ENCODE data around the gene ELAVL2.

ELAVL2 gene

DNA sequence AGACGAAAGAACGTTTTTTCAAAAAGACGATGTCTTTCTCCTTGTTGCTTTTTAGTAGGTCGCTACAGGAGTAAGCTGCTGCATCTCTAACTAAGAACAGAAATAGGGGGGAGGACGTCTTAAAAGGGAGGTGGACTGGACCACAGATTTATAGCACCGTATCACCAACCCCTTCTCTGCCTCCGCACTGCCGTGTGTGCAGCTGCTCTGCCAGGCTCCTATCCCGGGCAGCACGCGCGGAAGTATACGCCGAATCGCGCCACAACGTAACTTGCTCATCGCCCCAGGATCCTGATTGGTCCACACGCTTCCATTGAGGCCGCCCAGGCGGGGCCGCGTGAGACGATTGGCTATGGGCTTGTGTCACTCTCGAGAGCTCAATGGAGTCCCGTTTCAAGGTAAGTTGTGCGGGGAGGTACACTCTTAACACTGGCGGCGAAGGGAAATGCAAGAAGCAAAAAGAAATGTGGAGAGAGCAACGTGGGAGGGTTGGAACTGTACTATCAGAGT is at the start of gene ELAVL2:
Gene ELAVL2, minus strand, starts transcription at position 121 of the 510 bp plus-strand sequence. CDS start 64,006 bp downstream, outside the sequence.
- peak; percentile 92 for DNase-seq

DNA sequence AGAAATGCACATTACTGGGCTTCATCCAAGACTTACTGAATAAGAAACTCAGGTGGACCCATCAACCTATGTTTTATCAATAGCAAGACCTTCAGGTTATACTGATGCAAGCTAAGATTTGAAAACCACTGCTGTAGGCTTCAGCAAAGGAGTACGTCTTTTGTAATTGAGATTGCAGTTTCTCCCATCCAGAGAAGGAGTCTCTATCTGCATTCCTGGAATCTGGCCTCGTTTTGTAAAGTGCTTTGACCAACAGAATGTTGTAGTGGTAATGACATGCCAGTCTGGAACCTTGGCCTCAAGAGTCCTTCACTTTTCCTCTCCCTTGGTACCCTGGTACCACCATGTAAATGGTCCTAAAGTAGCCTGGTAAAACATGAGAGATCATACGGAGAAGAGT is 32.2 kb upstream of the ELAVL2 start:
- DNase-seq = no peak

DNA sequence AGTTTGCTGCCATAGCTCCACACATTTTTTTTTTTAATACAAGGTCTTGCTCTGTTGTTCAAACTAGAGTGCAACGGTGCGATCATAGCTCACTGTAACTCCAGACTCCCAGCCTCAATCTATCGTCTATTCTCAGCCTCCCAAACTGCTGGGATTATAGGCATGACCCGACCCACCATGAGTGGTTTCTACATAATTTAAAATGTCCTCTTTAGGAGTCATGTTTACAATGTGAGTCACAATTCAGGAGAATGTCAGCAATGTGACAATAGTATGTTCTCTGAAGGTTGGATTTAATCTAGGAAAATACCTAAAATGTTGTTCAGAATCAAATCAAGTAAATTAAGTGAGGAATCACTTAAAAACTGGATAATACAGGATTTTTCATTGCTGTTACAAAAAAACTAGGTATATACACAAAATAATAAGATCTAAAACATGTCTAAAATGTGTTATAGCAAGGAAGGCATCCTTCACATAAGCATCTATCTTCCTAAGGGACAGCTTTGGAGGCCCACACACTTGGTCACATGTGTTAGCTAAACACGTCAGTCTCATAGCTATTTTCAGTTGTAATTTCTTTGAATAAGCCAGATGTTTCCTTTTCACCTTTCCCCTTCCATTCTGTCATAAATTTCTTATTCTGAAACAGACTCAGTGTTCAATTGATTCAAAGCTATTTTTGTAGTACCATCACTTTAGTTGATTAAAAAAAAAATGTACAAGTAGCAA is 30.0 kb upstream of the ELAVL2 start:
- no peak for DNase-seq

GRCh38 chr9:23850690-23851629 is 24.9 kb upstream of the ELAVL2 start:
- no peak for DNase-seq

- DNase-seq = peak; percentile 9
These were observed 24.2 kb upstream of the ELAVL2 start for GRCh38 chr9:23850242-23850689.

- no peak for DNase-seq
These were observed 23.5 kb upstream of the ELAVL2 start for GRCh38 chr9:23849379-23850035.

GRCh38 chr9:23842565-23843129 is 16.6 kb upstream of the ELAVL2 start:
- no peak for DNase-seq

DNA sequence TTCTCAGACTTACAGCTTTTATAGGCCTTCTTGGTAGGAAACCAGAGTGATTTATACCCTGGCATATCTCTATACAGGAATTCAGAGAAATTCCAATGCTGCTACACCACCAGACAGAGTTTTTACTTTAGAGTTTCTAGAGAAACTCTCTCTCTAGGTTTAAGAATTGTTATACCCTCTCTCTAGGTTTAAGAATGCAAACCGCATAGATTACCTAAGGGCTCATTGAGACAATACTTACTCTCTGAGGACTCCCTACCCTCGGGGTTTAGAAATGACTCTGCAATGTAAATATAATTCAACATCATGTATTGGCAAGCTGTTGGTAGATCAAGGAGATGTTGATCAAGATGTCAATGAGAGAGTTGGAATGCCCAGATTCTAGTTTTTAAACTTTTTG is 15.3 kb upstream of the ELAVL2 start:
- no peak for DNase-seq

GRCh38 chr9:23837038-23837437 is 11.0 kb upstream of the ELAVL2 start:
- DNase-seq = no peak

DNA sequence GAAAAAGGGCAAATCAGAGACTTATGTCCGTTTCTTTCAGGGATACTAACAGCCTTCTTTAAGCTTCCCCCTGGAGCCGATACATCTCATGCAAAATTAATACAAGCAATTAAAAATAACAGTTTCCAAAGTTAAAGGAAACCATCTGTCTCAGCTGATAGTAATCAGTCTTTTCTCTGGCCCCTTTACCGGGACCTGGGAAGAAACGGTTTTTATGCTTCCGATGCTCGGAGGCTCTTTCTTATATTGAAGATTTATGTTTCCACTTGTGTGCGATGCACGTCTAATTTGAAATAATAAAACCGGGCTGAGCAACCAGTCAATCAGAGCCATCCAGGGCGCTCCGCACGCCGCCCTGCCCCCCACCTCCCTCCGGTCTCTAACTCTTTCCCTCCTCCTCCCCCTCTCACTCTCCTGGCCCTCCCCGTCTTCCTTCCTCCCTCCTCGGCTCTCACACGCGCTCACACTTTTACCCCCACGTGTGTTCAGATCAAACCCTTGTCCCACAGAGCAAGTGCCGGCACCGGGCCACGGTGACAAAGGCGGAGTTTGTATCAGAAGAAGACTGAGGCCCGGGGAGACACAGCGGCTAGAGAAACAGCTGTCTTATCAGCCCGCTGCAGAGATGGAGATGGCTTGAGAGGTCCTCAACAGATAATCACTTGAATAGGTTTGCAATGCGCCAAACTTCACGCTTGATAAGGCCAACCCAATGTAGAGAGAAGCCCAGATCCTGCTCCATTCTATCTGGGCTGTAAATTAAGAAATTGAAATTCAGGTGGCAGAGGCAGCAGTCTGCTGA is 5.1 kb upstream of the ELAVL2 start:
- no peak for DNase-seq

DNA sequence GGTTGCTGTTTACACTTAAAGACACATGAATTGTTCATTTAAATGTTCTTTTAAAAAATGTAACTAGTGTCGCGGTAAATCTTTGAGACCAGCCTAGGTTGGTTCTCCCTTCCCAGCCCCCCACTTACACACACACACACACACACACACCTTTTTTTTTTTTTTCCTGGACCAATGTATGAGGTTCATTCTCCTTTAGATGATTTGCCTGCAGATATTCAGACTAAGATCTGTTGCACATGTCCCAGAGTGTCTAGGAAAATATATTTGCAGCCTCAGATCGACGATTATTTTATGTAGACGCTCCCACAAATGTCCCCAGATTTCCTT is 4.4 kb upstream of the ELAVL2 start:
- no peak for DNase-seq

DNA sequence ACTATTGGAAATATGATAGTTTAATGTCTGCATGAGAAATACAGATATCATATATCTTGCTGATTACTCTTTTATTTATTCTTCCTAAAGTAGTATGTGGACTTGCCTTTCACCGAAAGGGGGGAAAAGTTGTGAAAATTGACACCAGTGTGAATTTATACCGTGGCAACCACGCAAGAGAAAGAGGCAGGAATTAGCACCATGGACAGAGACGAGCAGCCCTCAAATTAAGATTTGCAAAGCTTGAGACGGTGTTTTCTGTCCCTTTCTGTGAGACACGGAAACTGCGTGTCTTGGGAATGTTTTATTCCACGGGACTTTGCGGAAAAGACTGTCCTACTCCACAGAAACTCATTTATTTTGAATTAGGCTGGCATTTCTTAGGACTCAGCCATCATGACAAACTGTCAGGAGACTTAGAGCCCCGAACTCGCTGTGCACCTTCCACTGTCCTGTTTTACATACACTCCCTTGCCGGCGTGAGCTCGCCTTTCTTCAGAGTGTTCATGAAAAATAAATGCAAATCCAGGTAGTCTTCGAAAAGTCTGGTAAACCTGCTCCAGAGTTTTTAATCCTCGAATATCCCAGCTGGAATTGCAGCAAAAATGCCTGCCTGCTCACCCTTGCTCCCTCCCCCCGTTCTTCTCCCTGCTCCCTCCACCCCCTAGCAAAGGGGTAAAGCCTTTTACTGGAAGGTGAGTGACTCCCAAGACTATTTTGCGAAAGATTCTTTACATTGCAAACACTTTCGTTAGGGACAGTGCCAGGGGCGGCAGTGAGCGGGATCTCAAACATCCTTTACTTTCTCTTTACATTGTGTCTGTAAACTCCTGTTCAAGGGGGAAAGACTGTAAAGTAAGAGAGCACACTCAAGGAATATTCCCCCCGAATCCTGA is 3.8 kb upstream of the ELAVL2 start:
- DNase-seq = peak; percentile 31

GRCh38 chr9:23825700-23826099 is 340 bp downstream of the ELAVL2 start:
- peak; percentile 7 for DNase-seq

DNA sequence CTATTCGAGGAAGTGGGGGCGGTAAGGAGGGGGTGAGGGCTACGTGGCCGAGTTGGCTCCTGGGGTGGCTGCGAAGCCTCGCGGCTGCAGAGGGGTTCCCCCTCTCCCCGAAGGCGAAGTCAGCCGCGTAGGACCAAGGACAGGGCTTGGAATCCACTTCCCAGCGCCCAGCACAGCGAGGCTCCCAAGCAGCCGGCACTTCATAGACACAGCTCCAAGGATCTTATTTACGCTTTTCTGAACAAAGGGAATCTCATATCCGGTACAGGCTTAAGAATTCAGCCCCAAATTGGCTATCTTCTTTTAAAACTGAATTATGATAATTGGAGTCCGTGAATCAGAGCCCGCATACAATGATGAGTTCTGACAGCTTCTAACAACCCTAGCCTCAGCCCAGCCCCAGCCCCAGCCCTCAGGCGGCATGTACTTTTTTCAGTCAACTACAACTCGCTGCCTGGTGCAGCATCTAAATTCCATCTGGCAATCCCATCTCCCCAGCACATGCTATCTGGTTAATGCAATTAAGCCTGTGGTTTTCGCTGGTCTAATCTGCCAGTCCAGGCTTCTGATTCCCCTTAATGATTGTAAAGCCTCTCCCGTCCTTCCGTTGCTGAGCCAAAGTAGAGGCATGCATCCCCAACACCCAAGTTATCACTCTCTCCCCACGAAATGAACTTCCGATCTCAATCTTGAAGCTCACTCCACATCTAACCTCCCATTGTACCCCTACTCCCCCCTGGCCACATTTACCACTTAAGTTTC is 1.0 kb downstream of the ELAVL2 start:
- DNase-seq = peak; percentile 3

DNA sequence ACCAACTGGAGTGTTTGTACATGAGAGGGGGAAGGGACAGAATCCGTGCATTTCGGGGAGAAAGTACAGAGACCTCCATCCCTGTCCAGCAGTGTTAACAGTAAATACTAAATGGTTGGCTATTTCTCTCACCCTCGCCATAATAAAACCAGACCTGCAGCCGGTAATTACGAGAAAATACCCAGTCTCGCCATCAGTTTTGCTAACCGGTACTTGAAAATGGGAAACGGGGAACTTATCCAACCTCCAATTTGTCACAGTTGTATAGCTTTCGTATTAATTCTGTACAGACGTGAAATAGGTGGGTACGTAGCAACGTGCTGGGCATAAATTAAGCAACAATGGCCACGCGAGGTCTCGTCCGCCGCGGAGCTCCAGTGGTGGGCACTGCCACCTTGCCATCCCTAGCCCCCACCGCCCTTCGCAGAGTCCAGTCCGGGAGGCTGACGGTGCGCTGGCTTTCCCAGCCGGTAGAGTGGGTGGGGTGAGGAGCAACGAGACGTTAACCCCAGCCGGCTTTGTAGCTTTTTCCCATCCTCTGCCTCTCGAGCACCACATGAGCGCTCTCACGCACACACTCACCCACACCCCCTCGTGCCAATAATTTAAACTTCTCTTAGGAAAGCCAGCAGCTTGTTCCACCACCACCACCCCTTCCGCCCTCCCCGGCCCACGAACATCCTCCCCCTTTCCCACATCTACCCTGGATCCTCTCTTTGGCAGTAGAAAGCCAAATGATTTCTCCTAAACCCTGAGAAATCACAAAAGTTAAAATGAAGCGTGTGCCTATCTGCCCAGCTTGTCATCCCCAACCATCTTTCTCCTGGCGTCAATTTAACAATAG is 1.8 kb downstream of the ELAVL2 start:
- no peak for DNase-seq

DNA sequence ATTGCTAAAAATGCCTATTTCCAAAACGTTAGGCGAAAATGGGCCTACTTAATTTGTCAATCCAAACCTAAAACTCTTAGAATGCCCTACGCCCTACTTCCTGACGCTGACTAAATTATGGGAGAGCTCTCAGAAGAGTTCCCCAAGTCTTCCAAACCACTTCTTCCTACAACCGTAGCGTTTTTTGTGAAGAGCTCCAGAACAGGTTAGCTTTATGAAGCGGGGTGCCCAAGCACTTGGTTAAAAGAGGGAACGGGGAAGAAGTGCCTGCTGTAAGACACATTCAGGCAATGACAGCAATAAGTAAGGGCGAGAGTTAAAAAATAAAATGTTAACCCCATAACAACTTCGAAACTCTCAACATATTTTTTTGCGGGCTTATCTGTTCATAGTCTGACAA is 2.8 kb downstream of the ELAVL2 start:
- DNase-seq = no peak

GRCh38 chr9:23822261-23823169 is 3.5 kb downstream of the ELAVL2 start:
- DNase-seq = no peak

All from RPMI8226 (cell line).